Right lobe of liver (tissue), 6 donors: ENCODE measurements around the gene GUK1. TPM values are rescaled to one million over a fixed set of nuclear protein-coding genes. Genes with fewer than 3 reads are reported as not detected.
"Not testable (repeated sequence)": the region's sequence is repeated elsewhere in the genome, so short reads cannot be mapped to it uniquely, and the experiment has no call there.

Source experiments
- ATAC-seq, 4 donors: fragments of 200-7000 bp; cut with Tn5 transposase; one replicate each; pipeline ENCODE4 v1.9.1; 2020; ENCODE audit warnings: mild to moderate bottlenecking in 4 of 4, moderate library complexity in 4 of 4
- DNase-seq, 3 donors: peaks; one replicate each; pipeline ENCODE4 v3.0.0-alpha.2; 2020
- H3K27ac ChIP-seq, 3 donors: fragments of 200-600 bp; one replicate each; pipeline ENCODE4 v1.8.0; 2022
- H3K27me3 ChIP-seq, 2 donors: fragments of 200-600 bp; one replicate each; pipeline ENCODE4 v1.8.0; 2022
- H3K36me3 ChIP-seq, 4 donors: fragments of 200-600 bp; sonication (generic) in 1 of 4; one replicate each; pipeline versions ENCODE4 v1.5.1 to v1.8.0; 2017 to 2022; ENCODE audit warnings: control low read depth in 1 of 4
- H3K4me1 ChIP-seq, 4 donors: fragments of 200-600 bp; sonication (generic) in 1 of 4; one replicate each; pipeline versions ENCODE4 v1.5.1 to v1.8.0; 2017 to 2022; ENCODE audit warnings: control low read depth in 1 of 4
- H3K4me3 ChIP-seq, 3 donors: fragments of 200-600 bp; one replicate each; pipeline ENCODE4 v1.8.0; 2022
- H3K9me3 ChIP-seq, 4 donors: fragments of 200-600 bp; sonication (generic) in 1 of 4; one replicate each; pipeline versions ENCODE4 v1.5.1 to v1.8.0; 2017 to 2022; ENCODE audit warnings: control low read depth in 1 of 4
- POLR2A ChIP-seq: fragments of 450-650 bp; IDR thresholded peaks from one replicate; pipeline ENCODE4 v1.6.1; 2017; ENCODE audit warnings: antibody characterized with exemption, mild to moderate bottlenecking
- WGBS: methylation state at CpG from one replicate; pipeline ENCODE4 v1.1.6; 2018; ENCODE audit warnings: low coverage, low lambda C conversion rate; ENCODE audit not compliant: insufficient coverage; ENCODE audit errors: missing lambda C conversion rate; 5-methylcytosine and 5-hydroxymethylcytosine counted together
- intact Hi-C, 2 donors: fragments of 100-400 bp; cut with DNase I; formaldehyde crosslinking; loops; one replicate each; pipeline versions ENCODE4 v1.11.2 to v1.14.1; 2022
- total RNA-seq, 6 experiments: library from RNA; depleted of rRNA in 2 of 6; stranded (reverse); fragments of >200 nt in 2 of 6; fragmentation: NEBNext Ultra II Directional in 3 of 6; extraction: Animal tissue kit (Norgen Biotek cat#: 25700) in 3 of 6; gene quantifications; one replicate each; pipeline versions ENCODE4 v1.1.0 to v1.2.4, GENCODE V29; 2016 to 2023
- TF ChIP-seq, protein P1 (sequence below), 4 donors: fragments of 200-600 bp in 3 of 4; fragments of 450-650 bp in 1 of 4; IDR thresholded peaks; one replicate each; pipeline versions ENCODE4 v1.5.1 to v1.8.0; 2016 to 2022; ENCODE audit warnings: antibody characterized with exemption in 4 of 4, mild to moderate bottlenecking in 2 of 4
- donor health status: DM: no; HTN: yes; CAD: no.
- donor health status: DM: no; HTN: no; CAD: no.
- donor health status: DM: no; HTN: no; CAD: no.
- donor health status: DM: no; HTN: yes; CAD: no.
- donor health status: DM: no; HTN: yes; CAD: no.

GUK1 gene
- total RNA-seq, 6 experiments from 2014 or later, result 78.0 to 235 (median 108) TPM

DNA sequence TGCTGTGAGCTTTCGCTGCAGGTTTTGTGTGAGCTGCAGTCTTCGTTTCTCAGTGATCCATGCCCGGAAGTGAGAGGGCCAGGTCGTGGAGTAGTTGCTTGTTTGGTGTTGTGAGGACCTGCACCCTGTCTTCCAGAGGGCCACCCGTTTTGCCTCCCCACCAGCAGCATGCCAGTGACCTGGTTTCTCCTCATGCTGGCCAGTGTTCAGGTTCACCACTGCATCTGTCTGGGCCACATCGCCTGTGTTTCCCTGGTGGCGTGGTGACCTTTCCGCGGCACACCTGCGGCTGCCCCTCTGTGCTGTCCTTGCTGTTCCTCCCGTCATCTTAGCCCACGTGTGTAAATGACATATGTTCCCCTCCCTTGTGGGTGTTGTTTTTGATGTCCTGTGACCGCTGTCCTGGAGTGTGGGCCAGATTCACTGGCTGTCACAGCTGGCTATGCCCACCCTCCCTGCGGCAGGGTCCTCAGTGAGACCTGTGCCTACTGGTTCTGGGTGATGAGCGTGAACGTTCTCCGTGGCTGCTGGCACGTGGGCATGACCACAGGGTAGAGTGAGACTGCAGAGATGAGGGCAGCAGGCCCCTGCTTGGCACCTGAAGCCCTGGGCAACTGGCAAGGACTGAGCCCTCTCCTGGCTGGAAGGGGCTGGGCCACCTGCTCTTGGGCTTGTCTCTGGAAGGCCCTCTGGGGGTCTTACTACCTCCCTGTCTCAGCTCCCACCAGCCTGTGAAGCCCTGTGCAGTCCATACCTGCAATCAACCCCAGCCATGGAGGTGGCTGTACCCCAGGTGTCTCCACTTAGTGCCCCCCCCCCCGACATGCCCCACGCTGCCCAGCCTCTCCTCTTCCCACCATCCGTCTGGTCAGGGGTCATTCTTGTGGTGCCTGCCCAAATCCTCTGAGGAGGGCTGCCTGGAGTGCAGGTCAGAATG lies 32.8 kb downstream of the GUK1 start:
- TF ChIP-seq POLR2A, result no peak
- TF ChIP-seq, protein P1, sequence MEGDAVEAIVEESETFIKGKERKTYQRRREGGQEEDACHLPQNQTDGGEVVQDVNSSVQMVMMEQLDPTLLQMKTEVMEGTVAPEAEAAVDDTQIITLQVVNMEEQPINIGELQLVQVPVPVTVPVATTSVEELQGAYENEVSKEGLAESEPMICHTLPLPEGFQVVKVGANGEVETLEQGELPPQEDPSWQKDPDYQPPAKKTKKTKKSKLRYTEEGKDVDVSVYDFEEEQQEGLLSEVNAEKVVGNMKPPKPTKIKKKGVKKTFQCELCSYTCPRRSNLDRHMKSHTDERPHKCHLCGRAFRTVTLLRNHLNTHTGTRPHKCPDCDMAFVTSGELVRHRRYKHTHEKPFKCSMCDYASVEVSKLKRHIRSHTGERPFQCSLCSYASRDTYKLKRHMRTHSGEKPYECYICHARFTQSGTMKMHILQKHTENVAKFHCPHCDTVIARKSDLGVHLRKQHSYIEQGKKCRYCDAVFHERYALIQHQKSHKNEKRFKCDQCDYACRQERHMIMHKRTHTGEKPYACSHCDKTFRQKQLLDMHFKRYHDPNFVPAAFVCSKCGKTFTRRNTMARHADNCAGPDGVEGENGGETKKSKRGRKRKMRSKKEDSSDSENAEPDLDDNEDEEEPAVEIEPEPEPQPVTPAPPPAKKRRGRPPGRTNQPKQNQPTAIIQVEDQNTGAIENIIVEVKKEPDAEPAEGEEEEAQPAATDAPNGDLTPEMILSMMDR (IDR thresholded peaks at IDR 0.05), result no peak
- H3K36me3 ChIP-seq, result peaks cover 0 to 4% (median 0%) of the 10 kb centered on the region in 4 donors
- WGBS, result 100% methylated on average over 1 of the region's 21 CpGs
- no peak for ATAC-seq
- intact Hi-C loops, result no loop called here
- no peak for DNase-seq
- H3K27me3 ChIP-seq, result no peaks in the 10 kb centered on the region
- H3K4me1 ChIP-seq, result no peaks in the 10 kb centered on the region
- no peak overlapping the region for H3K4me3 ChIP-seq
- no peaks in the 10 kb centered on the region for H3K9me3 ChIP-seq
- H3K27ac ChIP-seq, result no peak overlapping the region

DNA sequence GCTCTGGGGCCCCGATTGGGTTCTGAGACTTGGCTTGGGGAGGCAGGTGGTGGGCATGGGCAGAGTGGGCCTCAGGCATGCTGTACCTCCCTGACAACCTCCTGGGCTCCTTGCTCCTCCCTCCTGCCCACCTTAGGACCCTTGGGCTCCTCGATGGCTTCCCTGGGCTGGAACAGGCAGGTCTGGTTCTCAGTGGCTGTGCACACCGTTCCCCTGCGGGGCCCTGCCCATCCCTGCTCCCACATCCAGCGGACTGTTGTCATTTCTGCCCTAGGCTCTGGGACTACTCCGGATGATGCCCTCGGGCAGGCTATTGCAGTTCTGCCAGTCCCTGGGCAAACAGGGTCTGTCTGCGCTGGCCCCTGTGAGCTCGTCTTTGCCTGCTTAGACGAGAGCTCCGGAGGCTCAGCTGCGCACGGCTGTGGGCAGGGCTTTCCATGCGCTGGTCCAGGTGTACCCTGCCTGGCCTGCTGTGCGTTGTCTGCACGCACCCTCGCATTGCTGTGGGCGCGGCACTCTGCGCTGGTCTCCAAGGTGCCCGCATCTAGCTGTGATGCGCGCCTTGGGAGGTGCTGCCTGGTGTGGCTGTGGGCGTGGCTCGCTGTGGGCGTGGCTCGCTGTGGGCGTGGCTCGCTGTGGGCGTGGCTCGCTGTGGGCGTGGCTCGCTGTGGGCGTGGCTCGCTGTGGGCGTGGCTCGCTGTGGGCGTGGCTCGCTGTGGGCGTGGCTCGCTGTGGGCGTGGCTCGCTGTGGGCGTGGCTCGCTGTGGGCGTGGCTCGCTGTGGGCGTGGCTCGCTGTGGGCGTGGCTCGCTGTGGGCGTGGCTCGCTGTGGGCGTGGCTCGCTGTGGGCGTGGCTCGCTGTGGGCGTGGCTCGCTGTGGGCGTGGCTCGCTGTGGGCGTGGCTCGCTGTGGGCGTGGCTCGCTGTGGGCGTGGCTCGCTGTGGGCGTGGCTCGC lies 33.7 kb downstream of the GUK1 start:
- not testable (repeated sequence) for H3K27ac ChIP-seq

DNA sequence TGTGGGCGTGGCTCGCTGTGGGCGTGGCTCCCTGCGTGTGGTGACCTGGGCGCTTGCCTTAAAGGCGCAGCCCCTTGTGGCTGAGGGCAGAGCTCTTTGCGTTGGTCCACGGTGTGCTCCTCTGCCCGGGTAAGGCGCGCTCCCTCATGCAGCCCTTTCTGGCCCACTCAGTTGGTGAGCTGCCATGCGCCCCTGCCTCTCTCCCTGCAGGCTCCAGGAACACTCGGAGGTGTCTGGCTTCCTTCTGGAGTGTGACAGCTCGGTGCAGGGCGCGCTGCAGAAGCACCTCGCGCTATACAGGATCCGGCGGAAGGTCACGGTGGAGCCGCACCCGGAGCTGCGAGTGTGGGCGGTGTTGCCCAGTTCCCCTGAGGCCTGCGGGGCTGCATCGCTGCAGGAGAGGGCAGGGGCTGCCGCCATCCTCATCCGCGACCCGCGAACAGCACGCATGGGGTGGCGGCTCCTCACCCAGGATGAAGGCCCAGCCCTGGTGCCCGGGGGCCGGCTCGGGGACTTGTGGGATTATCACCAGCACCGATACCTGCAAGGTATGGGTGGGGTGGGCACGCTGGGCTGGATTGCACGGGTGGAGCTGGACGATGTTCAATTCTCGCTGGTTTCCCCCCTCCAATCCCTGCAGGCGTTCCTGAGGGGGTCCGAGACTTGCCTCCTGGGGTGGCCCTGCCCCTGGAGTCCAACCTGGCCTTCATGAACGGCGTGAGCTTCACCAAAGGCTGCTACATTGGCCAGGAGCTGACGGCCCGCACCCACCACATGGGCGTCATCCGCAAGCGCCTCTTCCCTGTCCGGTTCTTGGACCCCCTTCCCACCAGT lies 34.6 kb downstream of the GUK1 start:
- Histone ChIP-seq H3K27ac (no peak overlapping the region), H3K36me3 (peaks cover 0 to 4% (median 0%) of the 10 kb centered on the region in 4 donors), H3K9me3 (no peaks in the 10 kb centered on the region), H3K27me3 (no peaks in the 10 kb centered on the region), H3K4me3 (no peak overlapping the region), H3K4me1 (no peaks in the 10 kb centered on the region)
- WGBS, result 80% methylated on average over 4 of the region's 52 CpGs
- TF ChIP-seq, protein P1 (IDR thresholded peaks at IDR 0.05), result no peak
- TF ChIP-seq POLR2A, result no peak
- peak in 1 of 3 donors; percentile 48 for DNase-seq
- peak in 1 of 4 donors; percentile 52 for ATAC-seq
- intact Hi-C loops, result no loop called here

More for the DNA sequence above, 33.7 kb downstream of the GUK1 start:
- ATAC-seq (peak in 1 of 4 donors; percentile 37), DNase-seq (peak in 1 of 3 donors; percentile 45)
- H3K27me3 ChIP-seq, H3K4me1 ChIP-seq, intact Hi-C loops, H3K36me3 ChIP-seq, H3K4me3 ChIP-seq, H3K9me3 ChIP-seq: not testable (repeated sequence)
- WGBS, result no CpG with 5 or more reads among the region's 69 CpGs

DNA sequence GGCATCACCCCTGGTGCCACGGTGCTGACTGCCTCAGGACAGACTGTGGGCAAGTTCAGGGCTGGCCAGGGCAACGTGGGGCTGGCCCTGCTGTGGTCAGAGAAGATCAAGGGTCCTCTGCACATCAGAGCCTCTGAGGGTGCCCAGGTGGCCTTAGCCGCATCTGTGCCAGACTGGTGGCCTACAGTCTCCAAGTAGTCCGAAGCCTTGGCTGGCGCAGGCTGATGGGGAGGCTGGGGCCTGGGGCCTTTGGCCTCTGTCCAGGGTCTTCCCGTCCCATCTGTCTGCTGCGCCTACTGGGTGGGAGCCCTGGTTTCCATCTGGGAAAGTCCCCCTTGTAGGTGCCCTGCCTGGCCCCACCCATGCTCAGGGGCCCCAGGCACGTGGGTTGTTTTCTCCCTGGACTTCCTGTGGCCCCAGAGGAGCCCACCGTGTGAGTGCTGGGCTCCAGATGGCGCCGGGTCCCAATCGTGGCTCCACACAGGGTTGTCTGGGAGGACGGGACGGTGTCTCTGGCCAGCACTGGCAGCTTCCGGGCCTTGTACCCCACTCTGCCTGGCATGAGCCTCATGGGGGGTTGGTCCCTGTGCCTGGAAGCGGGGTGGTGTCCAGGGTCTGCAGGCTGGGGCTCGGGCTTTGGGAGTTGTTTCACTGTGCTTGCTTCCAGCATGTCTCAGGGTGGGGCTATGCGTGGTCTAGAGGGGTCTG lies 35.4 kb downstream of the GUK1 start:
- no peak for TF ChIP-seq POLR2A
- TF ChIP-seq, protein P1 (IDR thresholded peaks at IDR 0.05), result no peak
- no peak for DNase-seq
- WGBS, result 100% methylated on average over 1 of the region's 18 CpGs
- H3K27me3 ChIP-seq, result no peaks in the 10 kb centered on the region
- no peaks in the 10 kb centered on the region for H3K9me3 ChIP-seq
- H3K27ac ChIP-seq, result no peak overlapping the region
- intact Hi-C loops, result no loop called here
- no peak overlapping the region for H3K4me3 ChIP-seq
- peaks cover 0 to 4% (median 0%) of the 10 kb centered on the region in 4 donors for H3K36me3 ChIP-seq
- no peak for ATAC-seq
- no peaks in the 10 kb centered on the region for H3K4me1 ChIP-seq
